Measurements from ENCODE around the gene HIGD2A.

HIGD2A gene

DNA sequence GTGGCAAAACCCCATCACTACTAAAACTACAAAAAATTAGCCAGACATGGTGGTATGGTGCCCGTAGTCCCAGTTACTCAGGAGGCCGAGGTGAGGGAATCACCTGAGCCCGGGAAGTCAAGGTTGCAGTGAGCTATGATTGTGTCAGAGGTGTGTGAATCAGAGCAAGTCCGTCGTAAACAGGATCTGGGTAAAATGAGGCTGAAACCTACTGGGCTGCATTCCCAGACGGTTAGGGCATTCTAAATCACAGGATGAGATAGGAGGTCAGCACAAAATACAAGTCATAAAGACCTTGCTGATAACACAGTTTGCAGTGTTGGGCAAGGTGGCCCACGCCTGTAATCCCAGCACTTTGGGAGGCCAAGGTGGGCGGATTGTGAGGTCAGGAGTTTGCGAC, 29.7 kb downstream of the HIGD2A start:
- no peak for DNase-seq

- DNase-seq: no peak
Observed at GRCh38 chr5:176420086-176420485, 31.5 kb downstream of the HIGD2A start.

DNA sequence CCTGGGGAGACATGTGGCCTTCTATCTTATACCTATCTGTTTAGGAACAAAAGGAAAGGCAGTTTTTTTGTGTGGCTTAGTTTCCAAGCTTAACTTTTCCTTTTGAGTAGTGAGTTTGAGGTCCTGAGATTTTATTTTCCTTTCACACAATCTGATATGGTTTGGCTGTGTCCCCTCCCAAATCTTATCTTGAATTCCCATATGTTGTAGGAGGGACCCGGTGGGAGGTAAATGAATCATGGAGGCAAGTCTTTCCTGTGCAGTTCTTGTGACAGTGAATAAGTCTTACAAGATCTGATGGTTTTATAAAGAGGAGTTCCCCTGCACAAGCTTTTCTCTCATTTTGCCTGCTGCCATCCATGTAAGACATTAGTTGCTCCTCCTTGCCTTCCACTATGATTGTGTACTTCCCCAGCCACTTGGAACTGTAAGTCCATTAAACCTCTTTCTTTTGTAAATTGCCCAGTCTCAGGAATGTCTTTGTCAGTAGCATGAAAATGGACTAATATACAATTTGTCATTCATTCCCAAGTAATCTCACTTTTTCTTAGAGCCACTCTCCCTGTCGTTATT, 32.5 kb downstream of the HIGD2A start:
- no peak for DNase-seq

DNA sequence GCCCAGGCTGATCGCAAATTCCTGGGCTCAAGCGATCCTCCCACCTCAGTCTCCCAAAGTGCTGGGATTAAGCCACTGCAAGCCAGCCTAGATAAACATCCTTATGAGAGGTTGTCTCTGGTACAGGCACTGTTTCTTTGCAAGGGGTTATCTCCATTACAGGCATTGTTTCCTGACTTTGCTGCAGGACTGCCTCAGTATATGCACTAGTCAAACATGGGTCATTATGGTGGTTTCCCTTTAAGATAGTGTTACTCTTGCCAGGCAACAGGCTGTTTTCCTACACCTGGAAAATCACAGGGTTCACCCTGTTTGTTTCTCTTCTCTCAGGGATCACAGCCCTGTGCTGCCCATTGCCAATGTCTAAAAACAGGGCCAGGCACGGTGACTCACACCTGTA, 35.6 kb downstream of the HIGD2A start:
- DNase-seq: no peak

- DNase-seq: no peak
Observed at GRCh38 chr5:176425138-176425537, 36.6 kb downstream of the HIGD2A start.

GRCh38 chr5:176425791-176426190, 37.2 kb downstream of the HIGD2A start:
- DNase-seq: no peak

DNA sequence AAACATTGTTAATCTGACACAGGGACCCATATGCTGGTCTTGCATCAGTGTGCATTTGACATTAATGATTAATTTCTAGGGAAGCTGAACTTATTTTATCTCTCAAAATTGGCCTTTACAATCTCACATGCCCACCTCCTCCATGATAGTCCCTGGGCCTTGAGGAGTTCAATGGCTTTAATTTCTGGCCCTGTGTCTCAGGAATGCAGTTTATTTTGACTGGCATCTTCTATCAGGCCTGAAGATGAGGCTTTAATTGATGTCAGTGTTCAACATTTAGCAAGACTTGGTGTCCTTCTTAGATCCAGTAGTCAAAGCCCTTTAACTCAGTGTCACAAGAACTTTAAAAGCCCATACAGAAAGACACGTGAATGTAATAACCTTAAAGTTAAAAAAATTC, 38.3 kb downstream of the HIGD2A start:
- no peak for DNase-seq

- DNase-seq: no peak
Observed at GRCh38 chr5:176427971-176428370, 39.4 kb downstream of the HIGD2A start.

DNA sequence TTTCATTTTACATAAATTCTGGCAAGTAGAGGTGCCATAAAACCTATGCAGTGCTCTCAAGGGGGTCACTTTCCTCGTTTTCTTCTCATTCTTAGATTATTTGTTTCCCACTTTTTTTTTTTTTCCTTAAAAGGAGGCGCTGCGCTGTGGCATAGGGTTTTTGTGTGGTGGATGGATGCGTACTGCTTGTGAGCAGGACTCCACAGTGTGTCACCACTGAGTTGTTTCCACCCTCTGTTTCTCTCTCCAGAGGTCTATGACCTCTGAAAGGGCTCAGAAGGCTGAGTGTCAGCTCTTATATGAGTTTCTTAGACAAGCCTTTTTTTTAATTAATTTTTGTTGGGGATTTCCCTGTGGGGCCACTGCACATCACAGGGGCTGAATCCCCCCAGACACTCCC, 41.4 kb downstream of the HIGD2A start:
- no peak for DNase-seq

- DNase-seq: no peak
Observed at GRCh38 chr5:176432707-176433106, 44.2 kb downstream of the HIGD2A start.

GRCh38 chr5:176436656-176437055, 48.1 kb downstream of the HIGD2A start:
- DNase-seq: no peak

- DNase-seq: no peak
Observed at GRCh38 chr5:176438959-176439757, 50.6 kb downstream of the HIGD2A start.

All from SHP77 treated with DMSO at 0.1 percent for 48 hours (cell line).